Fibroblast of lung (primary cell): ENCODE data around the gene TBC1D9.

Experiments used
- CTCF ChIP-seq, 2 donors: IDR thresholded peaks in 1 of 2; conservative IDR thresholded peaks in 1 of 2; 1 replicate in 1 of 2; 2 replicates in 1 of 2; pipeline ENCODE4 v1.5.1; 2011 to 2012; ENCODE audit warnings: low read length in 2 of 2, control low read depth in 1 of 2, inconsistent platforms in 1 of 2, low read depth in 1 of 2, mild to moderate bottlenecking in 1 of 2
- EZH2 ChIP-seq: IDR thresholded peaks from 2 replicates; pipeline ENCODE4 v1.5.1; 2012; ENCODE audit warnings: low read length, control low read depth, mild to moderate bottlenecking; ENCODE audit errors: missing control alignments

- no peak for TF ChIP-seq CTCF (conservative IDR thresholded peaks at IDR 0.05 in 1 of 2, IDR thresholded peaks at IDR 0.05 in 1 of 2; ENCODE audit: low read depth in 1 of 2, low read length in 2 of 2)
- TF ChIP-seq EZH2 = no peak
Observed at GRCh38 chr4:140805293-140805692, 49.1 kb upstream of the TBC1D9 start.
